Kidney epithelial cell (primary cell): ENCODE measurements around the gene BNC2. TPM values are rescaled to one million over a fixed set of nuclear protein-coding genes. Genes with fewer than 3 reads are reported as not detected.
"Not testable (repeated sequence)": the region's sequence is repeated elsewhere in the genome, so short reads cannot be mapped to it uniquely, and the experiment has no call there.

Experiments used
- DNase-seq: peaks from one replicate; pipeline ENCODE4 v3.0.0-alpha.2; 2010; ENCODE audit warnings: low read depth
- H3K27me3 ChIP-seq: 2 replicates; pipeline ENCODE4 v1.6.0; 2011; ENCODE audit warnings: low read length; ENCODE audit not compliant: control insufficient read depth, insufficient read depth
- H3K36me3 ChIP-seq: 2 replicates; pipeline ENCODE4 v1.5.1; 2011; ENCODE audit warnings: low read length; ENCODE audit not compliant: control insufficient read depth, insufficient read depth
- H3K4me3 ChIP-seq: 2 replicates; pipeline ENCODE4 v1.5.1; 2011; ENCODE audit warnings: low read depth, mild to moderate bottlenecking, control low read depth, low read length
- total RNA-seq: library from RNA; depleted of rRNA; stranded (reverse); fragments of >200 nt; gene quantifications from 2 replicates; pipeline ENCODE4 v1.2.3, GENCODE V29; 2015
- TF ChIP-seq, protein P1 (sequence below): IDR thresholded peaks from 2 replicates; pipeline ENCODE4 v1.5.1; 2011; ENCODE audit warnings: mild to moderate bottlenecking, moderate library complexity, low read length, control low read depth, inconsistent platforms; ENCODE audit not compliant: insufficient read depth, poor library complexity, severe bottlenecking

The BNC2 gene
- total RNA-seq, 1 donor from 2014 or later = 1.5 TPM

DNA sequence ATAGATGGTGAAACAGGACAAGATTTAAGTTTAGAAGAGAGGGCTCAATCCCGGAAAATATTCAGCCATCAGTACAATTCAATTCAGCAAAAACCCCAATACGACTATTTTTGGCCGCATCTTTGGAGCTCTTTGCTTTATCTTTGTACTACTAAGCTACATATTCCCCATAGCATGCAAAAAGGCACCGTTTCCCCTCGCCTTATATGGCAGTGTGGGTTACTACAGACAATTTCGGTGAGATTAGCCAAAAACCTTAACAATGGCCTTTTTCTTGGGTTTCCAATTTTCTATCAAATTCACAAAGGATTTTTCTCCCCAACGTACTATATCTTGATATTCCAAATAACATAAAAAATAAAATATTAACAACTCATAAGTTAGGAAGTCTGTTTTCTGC, 382.6 kb downstream of the BNC2 start:
- no peak overlapping the region for H3K4me3 ChIP-seq
- no peak for DNase-seq
- TF ChIP-seq, protein P1, sequence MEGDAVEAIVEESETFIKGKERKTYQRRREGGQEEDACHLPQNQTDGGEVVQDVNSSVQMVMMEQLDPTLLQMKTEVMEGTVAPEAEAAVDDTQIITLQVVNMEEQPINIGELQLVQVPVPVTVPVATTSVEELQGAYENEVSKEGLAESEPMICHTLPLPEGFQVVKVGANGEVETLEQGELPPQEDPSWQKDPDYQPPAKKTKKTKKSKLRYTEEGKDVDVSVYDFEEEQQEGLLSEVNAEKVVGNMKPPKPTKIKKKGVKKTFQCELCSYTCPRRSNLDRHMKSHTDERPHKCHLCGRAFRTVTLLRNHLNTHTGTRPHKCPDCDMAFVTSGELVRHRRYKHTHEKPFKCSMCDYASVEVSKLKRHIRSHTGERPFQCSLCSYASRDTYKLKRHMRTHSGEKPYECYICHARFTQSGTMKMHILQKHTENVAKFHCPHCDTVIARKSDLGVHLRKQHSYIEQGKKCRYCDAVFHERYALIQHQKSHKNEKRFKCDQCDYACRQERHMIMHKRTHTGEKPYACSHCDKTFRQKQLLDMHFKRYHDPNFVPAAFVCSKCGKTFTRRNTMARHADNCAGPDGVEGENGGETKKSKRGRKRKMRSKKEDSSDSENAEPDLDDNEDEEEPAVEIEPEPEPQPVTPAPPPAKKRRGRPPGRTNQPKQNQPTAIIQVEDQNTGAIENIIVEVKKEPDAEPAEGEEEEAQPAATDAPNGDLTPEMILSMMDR = no peak
- H3K27me3 ChIP-seq = no peaks in the 10 kb centered on the region
- H3K36me3 ChIP-seq = no peaks in the 10 kb centered on the region

DNA sequence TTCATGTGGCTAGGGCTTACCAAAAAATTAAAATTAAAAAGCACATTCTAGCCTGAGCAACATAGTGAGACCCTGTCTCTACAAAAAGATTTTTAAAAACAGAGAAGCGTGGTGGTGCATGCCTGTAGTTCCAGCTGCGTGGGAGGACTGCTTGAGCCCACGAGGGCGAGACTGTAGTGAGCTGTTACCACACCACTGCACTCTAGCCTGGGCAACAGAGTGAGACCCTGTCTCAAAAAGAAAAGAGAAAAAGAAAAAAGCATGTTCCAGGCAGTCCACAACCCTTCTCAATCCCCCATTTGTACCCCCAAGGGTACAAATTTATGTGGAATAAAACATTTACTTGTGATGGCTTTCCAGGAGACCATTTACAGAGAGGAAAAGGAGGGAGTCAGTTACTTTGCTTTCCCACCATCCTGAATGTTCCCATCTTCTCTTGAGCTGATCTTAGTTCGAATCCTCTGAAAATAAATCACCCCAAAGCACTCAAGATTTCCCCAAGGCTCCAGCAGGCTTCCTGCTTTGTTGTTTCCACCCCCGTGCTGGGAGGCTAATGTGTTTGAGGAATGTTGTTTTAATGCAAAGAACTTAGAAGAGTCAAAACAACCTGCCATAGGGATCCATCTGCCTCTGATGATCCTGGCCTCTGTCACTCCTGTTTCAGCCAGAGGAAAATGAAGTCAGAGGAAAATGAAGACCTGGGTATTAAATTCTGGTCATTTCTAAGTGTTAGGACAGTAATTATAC, 384.7 kb downstream of the BNC2 start:
- DNase-seq = no peak
- no peaks in the 10 kb centered on the region for H3K36me3 ChIP-seq
- TF ChIP-seq, protein P1 = no peak
- no peaks in the 10 kb centered on the region for H3K27me3 ChIP-seq
- H3K4me3 ChIP-seq = no peak overlapping the region

DNA sequence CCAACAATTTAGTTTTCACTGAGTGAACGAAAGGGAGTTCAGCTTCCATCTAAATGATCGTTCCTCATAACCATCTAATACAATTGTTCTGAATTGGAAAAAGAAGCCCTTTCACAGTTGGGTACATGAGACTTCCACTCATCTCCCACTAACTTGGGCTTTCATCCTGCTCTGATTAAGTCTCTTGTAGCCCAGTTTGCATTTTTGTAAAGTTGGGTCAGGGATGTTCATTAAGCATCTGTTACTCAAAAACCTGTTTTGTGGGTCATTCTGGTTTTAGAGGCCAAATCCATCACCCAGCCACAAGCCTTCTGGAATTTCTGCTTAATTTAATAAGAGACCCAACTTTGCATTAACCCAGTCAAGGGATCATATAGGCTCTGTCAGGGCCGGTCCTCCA, 385.3 kb downstream of the BNC2 start:
- DNase-seq = no peak

DNA sequence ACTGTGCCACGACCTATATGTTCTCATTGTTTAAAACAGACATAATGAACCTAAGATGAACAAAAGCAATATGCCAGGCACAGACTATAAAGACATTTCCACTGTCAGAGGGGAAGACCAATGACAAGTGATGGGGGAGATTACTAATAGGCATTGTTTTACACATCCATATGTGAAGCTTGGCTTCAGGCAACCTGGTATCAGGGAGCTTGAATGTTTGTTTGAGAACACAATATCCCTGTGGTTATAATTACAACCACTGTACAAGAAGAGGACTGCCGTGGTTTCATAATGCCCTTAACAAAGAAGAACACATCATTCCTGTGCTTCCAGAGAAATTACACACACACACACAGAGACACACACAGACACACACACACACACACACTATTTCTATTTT, 385.7 kb downstream of the BNC2 start:
- no peaks in the 10 kb centered on the region for H3K27me3 ChIP-seq
- no peak for DNase-seq
- TF ChIP-seq, protein P1 = no peak
- H3K4me3 ChIP-seq = no peak overlapping the region
- no peaks in the 10 kb centered on the region for H3K36me3 ChIP-seq

More for the DNA sequence above, 385.3 kb downstream of the BNC2 start:
- Histone ChIP-seq H3K4me3 (no peak overlapping the region), H3K27me3 (no peaks in the 10 kb centered on the region), H3K36me3 (no peaks in the 10 kb centered on the region)
- TF ChIP-seq, protein P1 = no peak

DNA sequence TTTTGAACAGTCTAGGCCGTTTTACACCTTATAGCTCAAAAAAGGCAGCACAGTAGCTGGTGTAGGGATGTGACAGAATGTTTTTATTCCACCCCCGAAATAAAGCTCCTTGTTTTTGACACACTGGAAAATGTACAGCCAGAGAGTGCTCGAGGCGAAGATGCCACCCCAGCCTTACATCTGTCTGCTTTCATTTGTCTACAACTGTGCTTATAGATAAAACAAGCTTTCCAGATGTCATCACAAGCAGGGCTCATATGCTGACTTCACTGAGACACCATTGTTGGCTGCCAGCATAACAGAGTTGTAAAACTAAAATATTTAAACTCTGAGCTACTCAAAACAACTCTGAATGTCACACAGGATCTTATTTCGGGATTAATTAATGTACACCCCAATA, 386.3 kb downstream of the BNC2 start:
- DNase-seq = no peak
- Histone ChIP-seq H3K4me3 (no peak overlapping the region), H3K27me3 (no peaks in the 10 kb centered on the region), H3K36me3 (no peaks in the 10 kb centered on the region)
- TF ChIP-seq, protein P1 = no peak

DNA sequence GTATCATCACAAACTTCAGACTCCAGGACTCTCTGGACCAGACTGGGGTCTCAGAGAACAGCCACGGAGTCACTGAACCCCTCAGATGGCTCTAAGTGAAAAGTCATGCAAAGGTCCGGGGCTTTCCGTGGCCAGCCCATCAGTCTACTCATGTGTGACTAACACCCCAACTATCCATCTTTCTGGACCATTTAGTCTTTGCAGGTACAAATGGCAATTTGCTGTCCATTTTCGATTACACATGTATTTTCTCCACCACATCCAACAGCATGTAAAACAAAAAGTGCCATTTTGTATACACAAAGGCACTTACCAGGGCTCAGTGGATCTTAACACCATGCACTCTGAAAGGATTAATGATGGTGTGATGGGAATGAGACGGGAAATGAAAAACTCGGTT, 387.7 kb downstream of the BNC2 start:
- DNase-seq = no peak
- TF ChIP-seq, protein P1 = no peak
- no peak overlapping the region for H3K4me3 ChIP-seq
- H3K36me3 ChIP-seq = no peaks in the 10 kb centered on the region
- no peaks in the 10 kb centered on the region for H3K27me3 ChIP-seq

DNA sequence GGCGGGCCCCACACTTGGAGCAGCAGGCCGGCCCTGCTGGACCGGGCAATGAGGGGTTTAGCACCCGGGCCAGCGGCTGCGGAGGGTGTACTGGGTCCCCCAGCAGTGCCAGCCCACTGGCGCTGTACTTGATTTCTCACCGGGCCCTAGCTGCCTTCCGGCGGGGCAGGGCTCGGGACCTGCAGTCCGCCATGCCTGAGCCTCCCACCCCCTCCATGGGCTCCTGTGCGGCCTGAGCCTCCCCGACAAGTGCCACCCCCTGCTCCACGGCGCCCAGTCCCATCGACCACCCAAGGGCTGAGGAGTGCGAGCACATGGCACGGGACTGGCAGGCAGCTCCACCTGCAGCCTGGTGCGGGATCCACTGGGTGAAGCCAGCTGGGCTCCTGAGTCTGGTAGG, 389.9 kb downstream of the BNC2 start:
- H3K27me3 ChIP-seq, H3K36me3 ChIP-seq, H3K4me3 ChIP-seq, DNase-seq: not testable (repeated sequence)
